ENCODE data around the gene RIPPLY3. TPM values are rescaled to one million over a fixed set of nuclear protein-coding genes. Genes with fewer than 3 reads are reported as not detected.
A peak's percentile ranks its signal among the peaks of the same experiment; 100 is the strongest.

Gene RIPPLY3
- total RNA-seq, 1 donor from 2014 or later = not detected

GRCh38 chr21:36974851-36975192 lies 31.7 kb upstream of the RIPPLY3 start:
- DNase-seq (no peak), ATAC-seq (ENCODE audit: low read depth) (no peak)
- H3K4me3 Mint-ChIP-seq = no peak overlapping the region
- intact Hi-C loops (cut with micrococcal nuclease) = loop anchor here (10.0 kb wide), 1 partner anchor 190 kb away; no protein-coding TSS in a partner anchor
- no peaks in the 10 kb centered on the region for H3K36me3 Mint-ChIP-seq (ENCODE audit: low read depth)
- H3K27me3 Mint-ChIP-seq = no peaks in the 10 kb centered on the region
- H3K27ac Mint-ChIP-seq = no peak overlapping the region
- ChIA-PET CTCF (no interaction called here), POLR2A (no interaction called here)
- H3K4me1 Mint-ChIP-seq = peaks cover 14% of the 10 kb centered on the region
- H3K9me3 Mint-ChIP-seq = no peaks in the 10 kb centered on the region
- TF ChIP-seq CTCF (IDR thresholded peaks at IDR 0.05) = no peak

GRCh38 chr21:36976228-36976861 lies 30.2 kb upstream of the RIPPLY3 start:
- peaks cover 22% of the 10 kb centered on the region for H3K4me1 Mint-ChIP-seq
- no peak overlapping the region for H3K27ac Mint-ChIP-seq
- peaks cover 4% of the 10 kb centered on the region for H3K27me3 Mint-ChIP-seq
- ATAC-seq (ENCODE audit: low read depth) (no peak), DNase-seq (no peak)
- H3K9me3 Mint-ChIP-seq = no peaks in the 10 kb centered on the region
- H3K4me3 Mint-ChIP-seq = no peak overlapping the region
- ChIA-PET CTCF (interaction anchor here (0.7 to 2.3 kb wide), 10 partner anchors 7 to 143 kb away, joined by 3 to 24 read pairs (median 3); partner anchors contain the start of gene HLCS), POLR2A (interaction anchor here (1.2 to 2.4 kb wide), 3 partner anchors 10 to 588 kb away, joined by 5 to 21 read pairs (median 15); partner anchors contain the start of gene HLCS)
- intact Hi-C loops (cut with micrococcal nuclease) = loop anchor here (2.0 to 10.0 kb wide), 2 partner anchors 96 to 188 kb away; partner anchors contain the start of genes PIGP and TTC3
- no peaks in the 10 kb centered on the region for H3K36me3 Mint-ChIP-seq (ENCODE audit: low read depth)
- TF ChIP-seq CTCF (IDR thresholded peaks at IDR 0.05) = no peak

GRCh38 chr21:36976882-36977651 lies 29.4 kb upstream of the RIPPLY3 start:
- POLR2A ChIA-PET = interaction anchor here (0.6 to 2.4 kb wide), 7 partner anchors 10 to 735 kb away, joined by 3 to 21 read pairs (median 5); partner anchors contain the start of gene HLCS
- intact Hi-C loops (cut with micrococcal nuclease) = loop anchor here (1.0 to 10.0 kb wide), 5 partner anchors 12 to 188 kb away; partner anchors contain the start of genes PIGP and TTC3
- no peaks in the 10 kb centered on the region for H3K9me3 Mint-ChIP-seq
- ATAC-seq (ENCODE audit: low read depth) (peak; percentile 84), DNase-seq (peak; percentile 30)
- peaks cover 4% of the 10 kb centered on the region for H3K27me3 Mint-ChIP-seq
- CTCF ChIA-PET = interaction anchor here (0.7 to 2.3 kb wide), 10 partner anchors 8 to 142 kb away, joined by 3 to 24 read pairs (median 3); partner anchors contain the start of gene HLCS
- peaks cover 24% of the 10 kb centered on the region for H3K4me1 Mint-ChIP-seq
- H3K27ac Mint-ChIP-seq = peak overlapping the region; percentile 57
- no peak for TF ChIP-seq CTCF (IDR thresholded peaks at IDR 0.05)
- no peaks in the 10 kb centered on the region for H3K36me3 Mint-ChIP-seq (ENCODE audit: low read depth)
- H3K4me3 Mint-ChIP-seq = peak overlapping the region; percentile 48

GRCh38 chr21:36980280-36981048 lies 26.0 kb upstream of the RIPPLY3 start:
- Mint-ChIP-seq H3K4me3 (peak overlapping the region; percentile 81), H3K9me3 (no peaks in the 10 kb centered on the region), H3K36me3 (ENCODE audit: low read depth) (no peaks in the 10 kb centered on the region), H3K4me1 (peaks cover 24% of the 10 kb centered on the region), H3K27ac (peak overlapping the region; percentile 30), H3K27me3 (peaks cover 4% of the 10 kb centered on the region)
- POLR2A ChIA-PET = interaction anchor here (1.0 to 1.8 kb wide), 2 partner anchors 9 to 15 kb away, joined by 5 to 7 read pairs; no protein-coding TSS in a partner anchor
- no peak for TF ChIP-seq CTCF (IDR thresholded peaks at IDR 0.05)
- ATAC-seq (ENCODE audit: low read depth) (peak; percentile 42), DNase-seq (no peak)
- intact Hi-C loops (cut with micrococcal nuclease) = loop anchor here (10.0 kb wide), 1 partner anchor 826 kb away; the partner anchor contains the start of gene DOP1B
- CTCF ChIA-PET = interaction anchor here (1.0 to 2.3 kb wide), 3 partner anchors 9 to 29 kb away, joined by 3 to 17 read pairs (median 3); partner anchors contain the start of gene HLCS
